DMS153 treated with DMSO at 0.1 percent for 48 hours (cell line): ENCODE measurements around the gene RIN1.
"Not testable (repeated sequence)": the region's sequence is repeated elsewhere in the genome, so short reads cannot be mapped to it uniquely, and the experiment has no call there.

Experiments used
- DNase-seq: peaks from one replicate; lab custom pipeline; 2025; ENCODE audit not compliant: unreplicated experiment; lab: John Stamatoyannopoulos, UW

Gene RIN1

GRCh38 chr11:66336234-66337102, at the start of gene RIN1:
TSS of gene RIN1 (minus strand) at chr11:66336434. CDS start at chr11:66336402, 32 bp downstream.
- peak; percentile 40 for DNase-seq

GRCh38 chr11:66384316-66384715, 48.1 kb upstream of the RIN1 start:
- not testable (repeated sequence) for DNase-seq

- DNase-seq, result not testable (repeated sequence)
Measured at GRCh38 chr11:66380264-66380663, 44.0 kb upstream of the RIN1 start.

- not testable (repeated sequence) for DNase-seq
Measured at GRCh38 chr11:66373690-66374287, 37.6 kb upstream of the RIN1 start.

DNA sequence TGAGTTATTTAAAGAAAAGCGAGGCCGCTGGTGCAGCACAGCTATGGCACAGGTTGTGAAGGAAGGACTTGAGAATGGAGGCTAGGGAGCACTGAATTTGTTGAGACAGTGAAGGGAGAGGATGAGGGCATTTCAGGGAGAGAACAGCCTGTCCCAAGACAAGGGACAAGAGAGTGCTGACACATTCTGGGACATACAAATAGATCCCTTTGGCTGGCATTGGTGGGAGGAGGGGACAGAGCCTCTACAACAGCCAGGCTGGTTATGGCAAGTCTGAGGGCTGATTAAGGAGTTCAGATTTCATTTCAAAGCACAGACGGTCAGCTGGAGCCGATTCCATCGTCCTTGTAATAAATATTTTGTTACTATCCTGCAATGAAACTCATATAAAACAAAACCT, 37.0 kb upstream of the RIN1 start:
- DNase-seq, result no peak

DNA sequence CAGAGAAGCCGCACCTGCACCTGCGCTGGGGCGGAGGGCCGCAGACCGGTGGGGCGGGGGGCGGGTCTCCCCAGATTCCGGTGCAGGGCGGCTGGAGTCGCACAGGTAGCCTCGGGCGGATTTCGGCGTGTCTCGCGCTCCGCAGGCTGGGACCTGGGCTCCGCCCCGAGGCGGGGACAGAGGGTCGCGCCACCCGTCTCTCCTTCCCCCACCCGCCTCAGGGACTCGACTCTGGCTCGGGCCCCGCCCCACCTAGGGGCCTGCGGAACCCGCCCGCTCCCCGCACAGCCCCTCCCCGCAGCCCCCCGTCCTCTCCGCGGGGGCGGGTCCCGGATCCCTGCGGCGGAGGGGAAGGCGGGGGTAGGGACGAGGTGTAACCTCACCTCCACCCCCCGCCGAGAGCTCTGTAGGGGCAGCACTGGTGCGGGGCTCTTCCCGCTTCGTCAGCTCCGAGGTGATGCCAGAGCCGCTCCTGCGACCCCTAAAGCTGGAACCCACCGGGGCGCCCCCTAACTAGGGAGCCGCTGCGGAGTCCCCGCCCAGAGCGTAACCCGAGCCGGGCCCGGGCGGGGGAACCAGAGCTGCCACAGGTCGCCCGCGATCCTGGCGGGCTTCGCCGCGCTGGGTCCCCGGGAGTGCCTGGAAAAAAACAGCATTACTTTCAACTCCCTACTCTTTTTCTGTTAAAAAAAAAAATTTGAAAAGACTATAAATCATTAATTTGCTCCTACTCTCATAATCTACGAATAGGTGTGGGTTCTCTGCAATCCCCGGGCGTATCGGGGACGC, 35.6 kb upstream of the RIN1 start, which contains the start of gene SLC29A2:
Gene SLC29A2, minus strand, starts transcription at position 134 of the 789 bp plus-strand sequence. CDS start 169 bp downstream, outside the sequence.
- peak; percentile 73 for DNase-seq

GRCh38 chr11:66369073-66369894, 33.0 kb upstream of the RIN1 start:
- no peak for DNase-seq

GRCh38 chr11:66368484-66368883, 32.2 kb upstream of the RIN1 start:
- DNase-seq, result no peak

DNA sequence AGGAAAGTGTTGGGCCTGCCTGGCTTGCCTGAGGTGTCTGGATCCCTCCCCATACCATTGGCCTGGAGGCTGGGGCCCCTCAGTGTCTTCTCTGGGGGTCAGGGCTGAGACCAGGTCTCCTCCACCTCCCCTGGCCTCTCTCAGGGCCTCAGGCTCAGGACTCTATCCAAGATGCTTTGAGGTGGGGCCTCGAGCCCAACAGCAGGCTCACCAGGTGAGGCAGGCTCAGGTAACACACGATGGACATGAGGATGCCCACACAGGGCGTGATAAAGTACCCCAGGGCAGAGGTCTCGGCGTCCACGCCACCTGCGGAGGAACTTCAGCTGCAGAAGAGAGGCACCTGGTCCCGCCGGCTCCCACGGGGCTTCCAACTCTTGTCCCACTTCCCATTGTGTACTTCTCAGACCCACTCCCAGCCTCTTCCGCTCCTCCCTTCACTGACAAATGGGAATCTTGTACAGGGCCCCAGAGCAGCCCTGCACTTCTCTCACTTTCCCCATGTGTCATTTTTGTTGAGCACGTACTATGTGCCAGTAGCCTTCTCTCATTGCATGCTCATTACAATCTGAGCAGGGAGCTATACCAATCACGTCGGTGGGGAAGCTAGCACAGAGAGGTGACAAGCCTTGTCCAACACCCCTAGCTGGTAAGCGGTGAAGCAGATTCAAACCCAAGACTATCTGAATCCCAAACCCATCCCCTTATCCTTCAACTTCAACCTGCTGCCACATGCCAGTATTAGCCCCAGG, 31.5 kb upstream of the RIN1 start:
- no peak for DNase-seq

DNA sequence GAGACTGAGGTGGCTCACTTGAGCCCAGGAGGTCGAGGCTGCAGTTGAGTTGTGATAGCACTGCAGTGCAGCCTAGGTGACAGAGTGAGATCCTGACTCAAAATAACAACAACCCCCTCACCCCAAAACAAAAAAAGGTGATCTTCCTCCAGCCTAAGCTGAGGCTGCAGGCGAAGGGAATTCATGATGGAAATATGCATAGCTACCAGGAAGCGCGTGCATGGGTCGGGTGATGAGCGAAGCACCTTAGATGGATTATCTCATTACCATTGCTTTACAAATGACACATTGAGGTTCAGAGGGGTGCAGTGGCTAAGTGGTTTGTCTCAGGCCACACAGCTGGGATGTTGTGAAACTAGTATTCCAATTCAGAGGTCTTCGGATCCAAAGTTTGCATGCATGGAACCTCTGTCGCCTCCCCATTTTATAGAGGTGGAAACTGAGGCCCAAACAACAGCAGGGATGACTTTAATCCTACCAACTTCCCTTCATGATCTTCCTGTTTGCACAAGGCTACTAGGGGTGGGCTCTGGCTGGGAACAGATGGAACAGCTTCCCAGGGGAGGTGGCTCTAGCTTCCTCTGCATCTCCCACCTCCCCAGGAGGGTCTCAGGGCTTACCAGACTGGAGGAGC, 30.7 kb upstream of the RIN1 start:
- DNase-seq, result no peak

DNA sequence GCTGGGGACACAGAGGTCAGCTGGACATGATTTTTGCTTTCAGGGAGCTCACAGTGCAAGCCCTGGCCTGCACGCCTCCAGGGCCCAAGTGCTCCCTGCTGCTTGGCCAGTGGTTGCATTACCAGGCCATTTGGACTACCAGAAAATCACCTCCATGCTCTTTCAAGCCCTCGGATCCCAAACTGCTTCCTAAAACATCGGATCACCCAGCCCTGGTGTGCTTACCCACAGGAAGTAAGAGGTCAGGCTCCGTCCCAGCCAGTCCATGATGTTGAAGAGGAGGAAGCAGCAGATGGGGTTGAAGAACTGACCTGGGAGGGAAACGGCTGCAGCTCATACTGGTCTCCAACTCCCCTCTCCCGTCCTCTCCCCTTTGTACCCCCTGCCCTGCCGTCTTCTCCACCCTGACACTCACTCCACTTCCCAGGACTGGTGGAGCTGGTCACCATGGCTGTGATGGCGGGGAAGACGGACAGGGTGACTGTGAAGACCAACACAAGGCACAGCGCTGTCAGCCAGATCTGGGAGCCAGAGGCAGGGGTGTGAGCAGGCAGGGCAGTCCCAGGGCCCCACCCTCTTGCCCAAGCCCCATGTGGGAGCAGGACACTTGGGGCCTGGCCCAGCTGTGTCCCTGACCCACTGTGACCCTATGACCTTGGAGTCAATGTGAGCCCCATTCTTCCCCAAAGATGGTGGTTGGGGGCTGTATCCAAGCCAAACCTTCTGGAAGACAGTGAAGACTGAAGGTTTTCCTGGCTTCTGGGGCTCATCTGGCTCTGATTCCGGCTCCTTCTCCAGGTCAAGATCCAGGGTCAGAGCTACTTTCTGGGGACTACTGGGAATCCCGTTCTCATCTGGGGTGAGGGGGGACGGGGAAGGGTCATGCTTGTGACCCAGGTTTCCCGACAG, 29.7 kb upstream of the RIN1 start:
- no peak for DNase-seq

GRCh38 chr11:66365166-66365565, 28.9 kb upstream of the RIN1 start:
- DNase-seq, result no peak

DNA sequence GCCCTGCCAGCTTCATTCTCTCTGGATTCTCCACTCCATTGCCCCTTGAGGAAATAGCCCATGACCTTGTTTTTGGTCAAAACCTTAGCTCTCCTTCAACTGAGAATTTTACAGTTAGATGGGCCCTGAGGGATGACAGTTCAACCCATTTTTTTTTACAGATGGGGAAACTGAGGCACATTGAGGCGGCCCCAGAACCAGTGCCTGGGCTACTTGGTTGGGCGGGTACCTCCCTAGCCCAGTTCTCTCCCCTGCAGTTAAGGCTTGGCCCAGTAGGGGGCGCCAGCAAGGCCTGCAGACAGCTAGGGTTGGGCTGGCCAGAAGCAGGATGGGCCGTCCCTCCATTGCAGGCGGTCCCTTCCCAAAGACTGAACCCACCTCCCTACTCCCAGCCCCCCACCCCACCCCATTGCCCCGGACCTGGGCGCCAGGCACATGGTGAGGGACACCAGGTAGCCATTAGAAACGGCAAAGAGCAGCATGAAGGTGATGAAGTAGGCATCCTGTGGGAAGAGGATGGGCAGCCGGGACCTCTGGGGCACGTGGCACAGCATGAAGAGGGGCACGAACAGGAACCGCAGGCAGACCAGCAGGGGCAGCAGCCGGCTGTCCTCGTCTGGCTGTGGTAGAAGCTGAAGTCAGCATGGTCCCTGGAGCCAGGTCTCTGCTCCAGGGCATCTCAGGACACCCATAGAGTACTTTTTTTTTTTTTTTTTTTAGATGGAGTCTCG, 27.7 kb upstream of the RIN1 start:
- DNase-seq, result no peak

- DNase-seq, result no peak
Measured at GRCh38 chr11:66363187-66363601, 27.0 kb upstream of the RIN1 start.

GRCh38 chr11:66362481-66363147, 26.4 kb upstream of the RIN1 start:
- no peak for DNase-seq

- no peak for DNase-seq
Measured at GRCh38 chr11:66361502-66361941, 25.3 kb upstream of the RIN1 start.

- DNase-seq, result no peak
Measured at GRCh38 chr11:66360406-66361073, 24.3 kb upstream of the RIN1 start.
